SK-MEL-5 (cell line): ENCODE measurements around the gene TBC1D1. TPM values are rescaled to one million over a fixed set of nuclear protein-coding genes. Genes with fewer than 3 reads are reported as not detected.

Experiments
- DNase-seq: peaks from one replicate; pipeline ENCODE4 v3.0.0-alpha.2; 2016; ENCODE audit warnings: low read depth, low spot score
- in situ Hi-C: cut with HindIII; loops from 2 replicates; pipeline ENCODE4 v1.10.0; 2016; ENCODE audit warnings: low sequenced_read_pairs, high pct_unique_total_duplicates, low pct_unique_long_range_greater_than_20kb
- total RNA-seq: library from RNA; depleted of rRNA; stranded (reverse); fragments of >200 nt; shearing (Covaris generic); gene quantifications from 2 replicates; pipeline ENCODE4 v1.2.3, GENCODE V29; 2014

TBC1D1 gene
- total RNA-seq, 1 experiment from 2014 or later: 54.9 TPM

- in situ Hi-C loops: no loop called here
- no peak for DNase-seq
Observed at GRCh38 chr4:38109896-38110295, 219.0 kb downstream of the TBC1D1 start.

- no peak for DNase-seq
- in situ Hi-C loops: no loop called here
Observed at GRCh38 chr4:38111024-38111423, 220.1 kb downstream of the TBC1D1 start.

GRCh38 chr4:38111717-38112116 lies 220.8 kb downstream of the TBC1D1 start:
- no peak for DNase-seq
- in situ Hi-C loops: no loop called here

DNA sequence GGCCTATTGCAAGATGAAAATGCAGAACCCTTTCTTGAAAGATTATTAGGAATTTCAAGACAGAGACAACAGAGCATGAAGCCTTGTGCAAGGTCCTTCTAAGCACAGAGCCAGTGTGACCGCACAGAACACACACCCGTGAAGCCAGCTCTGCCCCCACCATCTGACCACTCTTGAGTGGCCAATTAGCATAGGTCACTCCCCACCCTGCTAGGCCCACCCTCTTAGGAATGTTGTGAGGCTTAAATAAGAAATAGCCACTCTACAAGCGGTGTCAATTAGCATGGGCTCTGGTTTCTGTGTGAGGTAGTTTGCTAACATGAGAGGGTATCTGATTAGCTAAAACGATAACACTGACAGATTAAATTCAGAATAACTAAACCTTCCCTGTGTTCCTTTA lies 222.2 kb downstream of the TBC1D1 start:
- in situ Hi-C loops: no loop called here

GRCh38 chr4:38113551-38113950 lies 222.7 kb downstream of the TBC1D1 start:
- in situ Hi-C loops: no loop called here
- DNase-seq: no peak

More for the DNA sequence above, 222.2 kb downstream of the TBC1D1 start:
- DNase-seq: no peak

- no peak for DNase-seq
- in situ Hi-C loops: no loop called here
Observed at GRCh38 chr4:38114386-38115150, 223.7 kb downstream of the TBC1D1 start.

DNA sequence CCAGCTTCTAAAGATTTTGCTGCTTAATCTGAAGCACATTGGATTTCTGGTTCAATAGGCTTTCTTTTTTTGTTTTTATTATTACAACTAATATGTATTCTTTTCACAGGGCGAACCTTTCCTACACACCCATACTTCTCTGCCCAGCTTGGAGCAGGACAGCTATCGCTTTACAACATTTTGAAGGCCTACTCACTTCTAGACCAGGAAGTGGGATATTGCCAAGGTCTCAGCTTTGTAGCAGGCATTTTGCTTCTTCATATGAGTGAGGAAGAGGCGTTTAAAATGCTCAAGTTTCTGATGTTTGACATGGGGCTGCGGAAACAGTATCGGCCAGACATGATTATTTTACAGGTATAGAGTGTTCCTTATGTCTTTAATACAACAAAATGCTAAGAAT lies 224.7 kb downstream of the TBC1D1 start:
- in situ Hi-C loops: no loop called here
- no peak for DNase-seq

DNA sequence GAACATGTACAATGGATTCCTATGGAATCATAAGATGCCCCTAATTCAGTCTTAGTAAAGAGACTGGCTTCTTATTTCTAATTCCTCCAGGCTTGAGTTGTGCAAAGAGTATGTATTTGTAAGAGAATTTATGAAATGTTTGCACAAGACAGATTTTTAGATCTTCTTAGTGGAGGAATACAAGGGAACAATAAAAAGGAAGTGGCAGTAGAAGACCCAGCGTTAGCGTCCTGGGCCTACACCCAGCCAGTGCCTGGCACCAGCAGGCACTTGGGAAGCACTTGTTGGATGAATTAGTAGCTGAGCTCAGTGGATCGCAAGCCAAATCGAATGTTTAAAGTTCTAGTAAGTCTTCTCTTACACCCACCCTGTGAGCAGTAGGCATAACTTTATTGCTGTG lies 226.7 kb downstream of the TBC1D1 start:
- in situ Hi-C loops: no loop called here
- no peak for DNase-seq

- peak; percentile 47 for DNase-seq
- in situ Hi-C loops: no loop called here
Observed at GRCh38 chr4:38119668-38120385, 228.9 kb downstream of the TBC1D1 start.

GRCh38 chr4:38120772-38121171 lies 229.9 kb downstream of the TBC1D1 start:
- DNase-seq: no peak
- in situ Hi-C loops: no loop called here

DNA sequence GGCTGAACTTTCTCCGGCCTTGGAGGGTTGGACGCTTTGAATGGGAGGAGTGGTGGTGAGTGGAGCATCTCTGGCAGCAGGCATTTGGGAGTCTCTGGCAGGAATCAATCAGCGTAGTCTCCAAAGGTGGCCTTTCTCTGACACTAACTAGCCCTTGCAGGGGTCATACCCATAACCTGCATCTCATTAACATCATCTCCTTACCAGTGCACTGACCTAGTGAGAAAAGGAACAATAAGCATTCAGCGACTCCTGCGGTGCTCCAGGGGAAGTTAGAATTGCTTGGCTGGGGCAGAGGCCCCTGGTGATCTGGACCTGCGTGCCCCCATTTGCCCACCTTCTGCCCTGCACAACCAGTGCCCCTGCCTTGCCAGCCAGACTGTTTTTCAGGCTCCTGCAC lies 231.2 kb downstream of the TBC1D1 start:
- no peak for DNase-seq
- in situ Hi-C loops: no loop called here

DNA sequence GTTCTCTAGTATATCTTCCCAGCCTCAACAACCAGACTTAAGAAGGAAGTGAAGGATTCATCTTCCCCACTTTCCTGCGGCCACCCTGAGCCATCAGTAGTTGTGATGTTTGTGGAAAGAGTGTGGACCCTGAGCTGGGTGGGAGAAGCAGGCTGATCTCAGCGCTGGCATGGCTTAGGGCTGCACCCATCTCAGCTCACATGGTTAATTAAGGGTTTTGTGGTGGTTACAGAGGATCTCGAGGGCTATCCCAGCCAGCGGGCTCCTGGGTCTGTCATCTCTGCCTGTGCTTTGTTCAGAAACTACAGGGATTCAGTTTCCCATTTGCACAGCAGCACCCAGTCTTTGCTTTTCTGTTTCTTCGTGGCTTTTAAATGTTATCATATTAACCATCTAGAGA lies 232.7 kb downstream of the TBC1D1 start:
- DNase-seq: no peak
- in situ Hi-C loops: no loop called here

- in situ Hi-C loops: no loop called here
- DNase-seq: no peak
Observed at GRCh38 chr4:38124961-38125360, 234.1 kb downstream of the TBC1D1 start.

GRCh38 chr4:38125816-38126215 lies 234.9 kb downstream of the TBC1D1 start:
- in situ Hi-C loops: no loop called here
- DNase-seq: no peak

DNA sequence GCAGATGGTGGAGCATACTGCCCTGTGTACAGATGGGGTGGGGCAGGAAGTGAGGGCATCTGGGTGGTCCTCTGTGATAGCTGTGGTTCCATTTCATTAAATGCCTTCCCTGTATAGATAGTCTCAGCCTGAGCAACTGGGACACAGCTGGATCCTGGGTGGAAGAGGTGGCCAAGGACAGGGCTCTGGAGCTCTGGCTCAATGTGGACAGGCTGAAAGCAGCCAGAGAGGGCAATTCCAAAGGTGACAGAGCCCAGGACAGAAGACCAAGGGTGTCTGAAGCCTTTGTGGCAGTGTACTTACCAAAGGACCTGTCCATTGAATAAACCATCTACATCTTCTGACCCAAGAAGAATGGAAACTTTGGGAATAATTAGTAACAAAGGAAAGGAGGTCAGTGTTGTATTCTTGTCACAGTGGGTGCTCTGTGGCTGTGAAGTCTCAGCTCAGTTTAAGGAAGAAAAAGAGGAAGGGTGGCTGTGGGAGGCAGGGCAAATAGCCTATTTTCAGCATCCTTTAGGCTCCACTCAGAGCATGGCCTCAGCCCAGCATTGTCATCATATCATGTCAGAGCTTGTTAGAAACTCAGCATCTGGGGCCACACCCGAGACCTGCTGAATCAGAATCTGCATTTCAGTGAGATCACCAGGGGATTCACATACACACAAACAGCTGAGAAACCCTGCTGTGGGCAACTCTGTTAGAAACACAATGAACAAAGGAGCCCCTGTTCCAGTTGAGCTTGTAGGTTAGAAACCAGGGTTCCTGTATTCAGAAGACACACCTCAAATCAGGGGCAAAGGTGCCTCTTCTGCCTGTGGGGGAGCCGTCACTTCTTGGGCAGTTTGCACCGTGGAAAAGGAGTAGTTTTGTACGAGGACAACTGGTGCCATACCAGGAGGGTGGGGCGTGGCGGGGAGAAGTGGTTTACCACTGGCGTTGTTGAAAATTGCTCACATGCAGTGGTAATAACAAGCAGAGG lies 237.9 kb downstream of the TBC1D1 start:
- in situ Hi-C loops: no loop called here
- peak; percentile 56 for DNase-seq

DNA sequence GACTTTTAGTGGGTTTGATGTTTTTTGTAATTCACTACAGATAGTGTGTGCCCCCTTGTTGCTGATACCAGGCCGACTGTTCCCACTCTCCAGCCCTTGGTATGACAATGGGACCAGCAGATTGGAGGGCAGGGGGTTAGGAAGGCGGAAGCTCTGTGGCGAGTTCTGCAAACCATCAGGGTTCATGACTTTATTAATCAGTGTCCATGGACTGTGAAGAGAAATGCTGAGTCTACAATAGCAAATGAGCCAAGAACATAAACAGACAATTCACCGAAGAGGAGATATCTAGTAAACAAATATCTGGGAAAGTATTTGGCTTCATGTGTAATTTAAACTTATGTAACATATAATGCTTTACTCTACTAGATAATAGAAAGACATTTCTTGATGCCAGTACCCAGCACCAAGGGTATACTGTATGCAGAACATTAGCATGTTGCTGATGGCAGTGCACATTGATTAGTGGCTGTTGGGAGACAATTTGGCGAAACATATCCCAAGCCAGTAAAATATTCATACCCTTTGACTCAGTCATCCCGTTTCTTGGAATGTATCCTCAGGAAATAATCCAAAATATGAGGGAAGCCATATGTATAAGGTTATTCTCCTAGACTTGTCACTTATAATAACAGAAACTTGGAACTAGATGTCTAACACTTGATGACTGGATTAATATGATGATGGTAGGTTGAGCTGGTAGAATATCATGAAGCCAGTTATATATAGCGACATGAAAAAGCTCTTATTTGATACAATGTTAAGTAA lies 238.8 kb downstream of the TBC1D1 start:
- in situ Hi-C loops: no loop called here
- no peak for DNase-seq

GRCh38 chr4:38130884-38131283 lies 240.0 kb downstream of the TBC1D1 start:
- in situ Hi-C loops: no loop called here

More at GRCh38 chr4:38130884-38131283, 240.0 kb downstream of the TBC1D1 start:
- DNase-seq: no peak
